Measurements from ENCODE around the gene SUSD6. TPM values are rescaled to one million over a fixed set of nuclear protein-coding genes. Genes with fewer than 3 reads are reported as not detected.

SUSD6 gene
- total RNA-seq, 4 donors from 2014 or later = 54.4 to 66.3 (median 57.7) TPM

GRCh38 chr14:69676723-69677122 lies 65.3 kb downstream of the SUSD6 start:
- Histone ChIP-seq H3K36me3 (no peaks in the 10 kb centered on the region), H3K4me3 (no peak overlapping the region), H3K9me3 (no peaks in the 10 kb centered on the region), H3K4me1 (peaks cover 0 to 83% (median 49%) of the 10 kb centered on the region in 4 donors), H3K27me3 (no peaks in the 10 kb centered on the region), H3K27ac (no peak overlapping the region)
- TF ChIP-seq POLR2A (IDR thresholded peaks at IDR 0.05) (no peak), EP300 (IDR thresholded peaks at IDR 0.05) (no peak)
- TF ChIP-seq, protein P1, sequence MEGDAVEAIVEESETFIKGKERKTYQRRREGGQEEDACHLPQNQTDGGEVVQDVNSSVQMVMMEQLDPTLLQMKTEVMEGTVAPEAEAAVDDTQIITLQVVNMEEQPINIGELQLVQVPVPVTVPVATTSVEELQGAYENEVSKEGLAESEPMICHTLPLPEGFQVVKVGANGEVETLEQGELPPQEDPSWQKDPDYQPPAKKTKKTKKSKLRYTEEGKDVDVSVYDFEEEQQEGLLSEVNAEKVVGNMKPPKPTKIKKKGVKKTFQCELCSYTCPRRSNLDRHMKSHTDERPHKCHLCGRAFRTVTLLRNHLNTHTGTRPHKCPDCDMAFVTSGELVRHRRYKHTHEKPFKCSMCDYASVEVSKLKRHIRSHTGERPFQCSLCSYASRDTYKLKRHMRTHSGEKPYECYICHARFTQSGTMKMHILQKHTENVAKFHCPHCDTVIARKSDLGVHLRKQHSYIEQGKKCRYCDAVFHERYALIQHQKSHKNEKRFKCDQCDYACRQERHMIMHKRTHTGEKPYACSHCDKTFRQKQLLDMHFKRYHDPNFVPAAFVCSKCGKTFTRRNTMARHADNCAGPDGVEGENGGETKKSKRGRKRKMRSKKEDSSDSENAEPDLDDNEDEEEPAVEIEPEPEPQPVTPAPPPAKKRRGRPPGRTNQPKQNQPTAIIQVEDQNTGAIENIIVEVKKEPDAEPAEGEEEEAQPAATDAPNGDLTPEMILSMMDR (IDR thresholded peaks at IDR 0.05) = no peak
- 81 to 91% methylated on average over 2 of the region's 2 CpGs for WGBS, 2 donors
- no peak for DNase-seq (ENCODE audit: low spot score in 2 of 2)

GRCh38 chr14:69680297-69680696 lies 68.9 kb downstream of the SUSD6 start:
- H3K27ac ChIP-seq = no peak overlapping the region
- TF ChIP-seq, protein P1 (IDR thresholded peaks at IDR 0.05) = no peak
- no peak for TF ChIP-seq POLR2A (IDR thresholded peaks at IDR 0.05)
- no peaks in the 10 kb centered on the region for H3K36me3 ChIP-seq
- 57 to 71% methylated on average over 1 of the region's 1 CpG for whole genome bisulfite sequencing, 2 donors
- H3K27me3 ChIP-seq = no peaks in the 10 kb centered on the region
- no peak overlapping the region for H3K4me3 ChIP-seq
- DNase-seq (ENCODE audit: low spot score in 2 of 2) = no peak
- H3K9me3 ChIP-seq = no peaks in the 10 kb centered on the region
- peaks cover 0 to 83% (median 53%) of the 10 kb centered on the region in 4 donors for H3K4me1 ChIP-seq

GRCh38 chr14:69682136-69682535 lies 70.7 kb downstream of the SUSD6 start:
- Histone ChIP-seq H3K9me3 (no peaks in the 10 kb centered on the region), H3K27me3 (no peaks in the 10 kb centered on the region), H3K4me1 (peaks cover 0 to 84% (median 54%) of the 10 kb centered on the region in 4 donors), H3K27ac (peak overlapping the region in 2 of 4 donors; percentile 37 to 80), H3K4me3 (no peak overlapping the region), H3K36me3 (no peaks in the 10 kb centered on the region)
- 76 to 78% methylated on average over 4 of the region's 4 CpGs for WGBS, 2 donors
- DNase-seq (ENCODE audit: low spot score in 2 of 2) = no peak
- TF ChIP-seq POLR2A (IDR thresholded peaks at IDR 0.05) (no peak), EP300 (IDR thresholded peaks at IDR 0.05) (no peak)
- TF ChIP-seq, protein P1 (IDR thresholded peaks at IDR 0.05) = no peak

GRCh38 chr14:69682621-69683263 lies 71.3 kb downstream of the SUSD6 start:
- no peak for DNase-seq (ENCODE audit: low spot score in 2 of 2)
- no peaks in the 10 kb centered on the region for H3K36me3 ChIP-seq
- WGBS, 2 donors = 20 to 35% methylated on average over 1 of the region's 1 CpG
- H3K9me3 ChIP-seq = no peaks in the 10 kb centered on the region
- no peaks in the 10 kb centered on the region for H3K27me3 ChIP-seq
- H3K4me3 ChIP-seq = no peak overlapping the region
- TF ChIP-seq POLR2A (IDR thresholded peaks at IDR 0.05) = no peak
- TF ChIP-seq EP300 (IDR thresholded peaks at IDR 0.05) = no peak
- TF ChIP-seq, protein P1 (IDR thresholded peaks at IDR 0.05) = no peak
- peaks cover 0 to 86% (median 57%) of the 10 kb centered on the region in 4 donors for H3K4me1 ChIP-seq
- H3K27ac ChIP-seq = peak overlapping the region in 2 of 4 donors; percentile 37 to 80

GRCh38 chr14:69683971-69684370 lies 72.6 kb downstream of the SUSD6 start:
- Histone ChIP-seq H3K4me1 (peaks cover 0 to 95% (median 62%) of the 10 kb centered on the region in 4 donors), H3K36me3 (no peaks in the 10 kb centered on the region), H3K4me3 (no peak overlapping the region), H3K9me3 (no peaks in the 10 kb centered on the region), H3K27ac (peak overlapping the region in 1 of 4 donors; percentile 80), H3K27me3 (no peaks in the 10 kb centered on the region)
- TF ChIP-seq, protein P1 (IDR thresholded peaks at IDR 0.05) = no peak
- TF ChIP-seq POLR2A (IDR thresholded peaks at IDR 0.05) (no peak), EP300 (IDR thresholded peaks at IDR 0.05) (no peak)
- DNase-seq (ENCODE audit: low spot score in 2 of 2) = no peak
- WGBS, 2 donors = 75 to 91% methylated on average over 3 of the region's 3 CpGs
